ENCODE measurements around the gene PSORS1C1. TPM values are rescaled to one million over a fixed set of nuclear protein-coding genes. Genes with fewer than 3 reads are reported as not detected.

The PSORS1C1 gene
- total RNA-seq, 6 experiments from 2014 or later = 0.07 to 0.42 TPM; not detected in 4

GRCh38 chr6:31087494-31088089 is 27.0 kb upstream of the PSORS1C1 start:
- 10% methylated on average over 14 of the region's 14 CpGs for WGBS (ENCODE audit: insufficient coverage, low coverage, low lambda C conversion rate, missing lambda C conversion rate)
- Histone ChIP-seq H3K9me3 (no peaks in the 10 kb centered on the region), H3K27me3 (no peaks in the 10 kb centered on the region), H3K4me1 (peaks cover 0 to 4% (median 0%) of the 10 kb centered on the region in 4 donors), H3K4me3 (no peak overlapping the region), H3K27ac (no peak overlapping the region), H3K36me3 (no peaks in the 10 kb centered on the region)
- intact Hi-C loops (cut with DNase I) = no loop called here
- DNase-seq (peak; percentile 79 to 82 (median 80)), ATAC-seq (peak; percentile 98 to 100 (median 99))
- TF ChIP-seq CTCF (IDR thresholded peaks at IDR 0.05) (peak; percentile 70 to 88 (median 86)), POLR2A (IDR thresholded peaks at IDR 0.05) (no peak)

GRCh38 chr6:31090275-31090972 is 24.2 kb upstream of the PSORS1C1 start:
- no peaks in the 10 kb centered on the region for H3K36me3 ChIP-seq
- no peak overlapping the region for H3K27ac ChIP-seq
- no peak overlapping the region for H3K4me3 ChIP-seq
- no peaks in the 10 kb centered on the region for H3K9me3 ChIP-seq
- peaks cover 0 to 4% (median 0%) of the 10 kb centered on the region in 4 donors for H3K4me1 ChIP-seq
- no peaks in the 10 kb centered on the region for H3K27me3 ChIP-seq
- WGBS (ENCODE audit: insufficient coverage, low coverage, low lambda C conversion rate, missing lambda C conversion rate) = 74% methylated on average over 3 of the region's 3 CpGs
- no peak for TF ChIP-seq CTCF (IDR thresholded peaks at IDR 0.05)
- TF ChIP-seq POLR2A (IDR thresholded peaks at IDR 0.05) = no peak
- intact Hi-C loops (cut with DNase I) = no loop called here
- ATAC-seq (no peak), DNase-seq (no peak)

GRCh38 chr6:31090973-31091364 is 23.6 kb upstream of the PSORS1C1 start:
- TF ChIP-seq CTCF (IDR thresholded peaks at IDR 0.05) (no peak), POLR2A (IDR thresholded peaks at IDR 0.05) (no peak)
- WGBS (ENCODE audit: insufficient coverage, low coverage, low lambda C conversion rate, missing lambda C conversion rate) = 92% methylated on average over 6 of the region's 6 CpGs
- Histone ChIP-seq H3K27me3 (no peaks in the 10 kb centered on the region), H3K4me1 (peaks cover 0 to 4% (median 0%) of the 10 kb centered on the region in 4 donors), H3K4me3 (no peak overlapping the region), H3K36me3 (no peaks in the 10 kb centered on the region), H3K27ac (no peak overlapping the region), H3K9me3 (no peaks in the 10 kb centered on the region)
- ATAC-seq = no peak
- intact Hi-C loops (cut with DNase I) = no loop called here
- no peak for DNase-seq

- ATAC-seq (no peak), DNase-seq (no peak)
- Histone ChIP-seq H3K36me3 (no peaks in the 10 kb centered on the region), H3K9me3 (no peaks in the 10 kb centered on the region), H3K27ac (no peak overlapping the region), H3K27me3 (no peaks in the 10 kb centered on the region), H3K4me1 (peaks cover 0 to 4% (median 0%) of the 10 kb centered on the region in 4 donors), H3K4me3 (no peak overlapping the region)
- TF ChIP-seq CTCF (IDR thresholded peaks at IDR 0.05) (no peak), POLR2A (IDR thresholded peaks at IDR 0.05) (no peak)
- intact Hi-C loops (cut with DNase I) = no loop called here
- WGBS (ENCODE audit: insufficient coverage, low coverage, low lambda C conversion rate, missing lambda C conversion rate) = 45% methylated on average over 3 of the region's 3 CpGs
These were observed 22.9 kb upstream of the PSORS1C1 start for GRCh38 chr6:31091680-31092079.
